ENCODE measurements around the gene ADGRL3.

ADGRL3 gene

DNA sequence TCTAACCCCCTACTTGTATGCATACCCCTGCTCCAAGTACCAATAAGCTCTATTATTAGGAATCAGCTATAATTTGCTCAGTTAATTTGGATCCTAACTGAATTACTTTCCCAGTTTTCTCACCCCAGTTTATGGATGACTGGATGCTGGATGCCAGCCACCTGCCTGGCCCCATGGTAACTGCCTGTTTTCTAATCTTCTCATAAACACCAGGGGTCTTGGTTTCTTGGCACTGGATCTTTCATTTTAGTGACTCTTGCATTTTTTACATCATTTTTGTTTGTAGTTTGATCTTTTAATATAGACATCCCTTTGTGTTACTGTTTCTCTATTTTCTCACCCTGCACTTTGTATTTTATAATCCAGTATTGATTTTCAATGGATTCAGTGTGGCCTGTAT lies 246.8 kb downstream of the ADGRL3 start:
- TF ChIP-seq, protein P1, sequence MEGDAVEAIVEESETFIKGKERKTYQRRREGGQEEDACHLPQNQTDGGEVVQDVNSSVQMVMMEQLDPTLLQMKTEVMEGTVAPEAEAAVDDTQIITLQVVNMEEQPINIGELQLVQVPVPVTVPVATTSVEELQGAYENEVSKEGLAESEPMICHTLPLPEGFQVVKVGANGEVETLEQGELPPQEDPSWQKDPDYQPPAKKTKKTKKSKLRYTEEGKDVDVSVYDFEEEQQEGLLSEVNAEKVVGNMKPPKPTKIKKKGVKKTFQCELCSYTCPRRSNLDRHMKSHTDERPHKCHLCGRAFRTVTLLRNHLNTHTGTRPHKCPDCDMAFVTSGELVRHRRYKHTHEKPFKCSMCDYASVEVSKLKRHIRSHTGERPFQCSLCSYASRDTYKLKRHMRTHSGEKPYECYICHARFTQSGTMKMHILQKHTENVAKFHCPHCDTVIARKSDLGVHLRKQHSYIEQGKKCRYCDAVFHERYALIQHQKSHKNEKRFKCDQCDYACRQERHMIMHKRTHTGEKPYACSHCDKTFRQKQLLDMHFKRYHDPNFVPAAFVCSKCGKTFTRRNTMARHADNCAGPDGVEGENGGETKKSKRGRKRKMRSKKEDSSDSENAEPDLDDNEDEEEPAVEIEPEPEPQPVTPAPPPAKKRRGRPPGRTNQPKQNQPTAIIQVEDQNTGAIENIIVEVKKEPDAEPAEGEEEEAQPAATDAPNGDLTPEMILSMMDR (IDR thresholded peaks at IDR 0.05; ENCODE audit: control extremely low read depth, extremely low read depth, low read depth, missing control alignments), result no peak
- CTCF ChIA-PET, result no interaction called here
- POLR2A ChIA-PET, result no interaction called here
- DNase-seq (ENCODE audit: extremely low spot score), result no peak

DNA sequence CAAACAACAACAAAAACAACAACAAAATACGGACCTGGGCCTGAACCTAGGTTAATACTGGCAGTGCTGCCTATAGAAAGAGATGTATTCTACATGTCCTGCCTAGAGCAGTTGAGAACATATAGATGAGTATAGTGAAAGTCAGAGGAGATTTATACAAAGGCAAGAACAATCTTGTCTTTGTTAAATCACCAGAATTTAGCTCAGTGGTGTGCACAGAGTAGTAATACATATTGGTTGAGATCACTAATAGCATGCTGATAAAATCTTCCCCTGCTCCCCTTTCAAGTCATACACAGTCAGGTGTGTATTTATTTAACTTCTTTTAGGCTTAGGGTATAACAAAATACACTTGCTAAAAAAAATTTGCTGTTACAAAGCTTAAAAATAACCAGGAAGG lies 247.8 kb downstream of the ADGRL3 start:
- TF ChIP-seq, protein P1 (IDR thresholded peaks at IDR 0.05; ENCODE audit: control extremely low read depth, extremely low read depth, low read depth, missing control alignments), result no peak
- DNase-seq (ENCODE audit: extremely low spot score), result no peak
- CTCF ChIA-PET, result no interaction called here
- POLR2A ChIA-PET, result no interaction called here

DNA sequence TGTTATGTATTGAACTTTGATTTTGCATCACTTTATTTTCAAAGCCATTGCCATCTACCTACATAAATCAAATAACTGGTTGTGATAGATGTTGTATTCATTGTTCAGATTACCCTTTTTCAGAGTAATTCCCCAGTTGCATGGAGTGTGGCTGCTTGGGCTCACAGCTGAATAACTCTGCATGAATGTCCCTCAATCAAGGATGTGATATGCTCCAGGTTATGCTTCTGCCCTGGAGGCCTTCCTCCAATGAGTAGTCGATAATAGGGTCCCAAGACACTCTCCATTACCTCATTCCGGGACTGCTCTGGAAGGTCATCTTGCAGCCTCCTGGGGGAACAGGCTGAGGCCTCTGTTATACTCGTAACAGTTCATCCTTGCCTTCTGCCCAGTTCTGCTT lies 251.8 kb downstream of the ADGRL3 start:
- TF ChIP-seq, protein P1 (IDR thresholded peaks at IDR 0.05; ENCODE audit: control extremely low read depth, extremely low read depth, low read depth, missing control alignments), result no peak
- ChIA-PET POLR2A (no interaction called here), CTCF (no interaction called here)

DNA sequence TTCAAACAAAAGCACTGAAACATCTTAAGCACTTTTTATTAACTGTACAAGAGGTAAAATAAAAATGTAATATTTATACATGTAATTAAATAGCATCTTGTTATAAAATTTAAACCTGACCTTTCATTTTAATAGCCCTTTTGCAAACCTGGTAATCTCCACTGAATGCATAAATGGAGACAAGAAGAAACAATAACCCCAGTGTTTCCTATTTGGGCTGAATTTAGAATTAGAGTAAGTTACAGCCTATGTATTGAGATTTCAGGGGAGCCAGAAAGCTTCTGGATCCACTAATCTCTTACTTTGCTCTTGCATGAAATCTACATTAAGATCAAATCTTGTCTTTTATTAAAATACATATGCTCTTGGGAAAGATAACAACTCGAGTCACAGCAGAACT lies 261.8 kb downstream of the ADGRL3 start:
- CTCF ChIA-PET, result interaction anchor here (0.9 to 1.2 kb wide), 2 partner anchors 10 to 120 kb away, joined by 3 read pairs; no protein-coding TSS in a partner anchor
- DNase-seq (ENCODE audit: extremely low spot score), result no peak
- POLR2A ChIA-PET, result no interaction called here
- TF ChIP-seq, protein P1 (IDR thresholded peaks at IDR 0.05; ENCODE audit: control extremely low read depth, extremely low read depth, low read depth, missing control alignments), result no peak

More for the DNA sequence above, 251.8 kb downstream of the ADGRL3 start:
- no peak for DNase-seq (ENCODE audit: extremely low spot score)

DNA sequence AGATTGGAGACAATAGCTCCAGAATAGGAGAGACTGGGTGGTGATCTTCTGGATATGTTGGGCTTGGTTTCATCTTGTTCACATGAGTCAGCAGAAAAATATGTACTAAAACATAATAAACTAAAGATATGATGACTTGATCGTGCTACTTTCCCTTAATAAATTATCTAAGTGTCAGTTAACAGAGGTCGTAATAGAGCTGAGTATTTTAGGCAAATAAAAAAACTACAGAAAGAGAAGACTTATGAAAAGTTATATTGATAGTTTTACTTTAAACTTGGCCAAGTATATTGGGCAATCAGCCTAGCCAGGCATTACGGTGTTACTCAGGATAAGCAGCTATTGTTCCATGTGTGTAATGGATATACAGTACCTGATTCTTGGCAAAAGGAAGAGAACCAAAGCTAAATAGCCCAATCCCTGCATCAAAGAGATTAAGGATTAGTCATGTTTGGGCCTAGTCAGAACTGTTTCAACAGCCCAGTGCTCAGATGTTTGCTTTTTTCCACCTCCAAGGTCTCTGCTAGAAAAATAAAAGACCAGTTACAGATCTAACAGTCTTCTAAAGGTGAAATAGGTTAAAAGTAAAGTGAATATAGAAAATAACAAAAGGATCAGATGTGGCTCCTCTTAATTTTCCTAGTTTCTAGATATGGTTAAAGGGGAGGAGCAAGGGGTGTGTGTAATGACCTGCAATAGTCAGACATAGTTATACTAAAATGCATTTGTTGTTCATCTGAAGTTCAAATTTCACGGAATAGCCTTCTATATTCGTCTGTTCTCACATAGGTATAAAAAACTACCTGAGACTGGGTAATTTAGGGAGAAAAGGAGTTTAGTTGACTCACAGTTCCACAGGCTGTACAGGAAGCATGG lies 262.6 kb downstream of the ADGRL3 start:
- ChIA-PET POLR2A (no interaction called here), CTCF (interaction anchor here (0.9 to 1.2 kb wide), 2 partner anchors 9 to 119 kb away, joined by 3 read pairs; no protein-coding TSS in a partner anchor)
- TF ChIP-seq, protein P1 (IDR thresholded peaks at IDR 0.05; ENCODE audit: control extremely low read depth, extremely low read depth, low read depth, missing control alignments), result no peak
- no peak for DNase-seq (ENCODE audit: extremely low spot score)

DNA sequence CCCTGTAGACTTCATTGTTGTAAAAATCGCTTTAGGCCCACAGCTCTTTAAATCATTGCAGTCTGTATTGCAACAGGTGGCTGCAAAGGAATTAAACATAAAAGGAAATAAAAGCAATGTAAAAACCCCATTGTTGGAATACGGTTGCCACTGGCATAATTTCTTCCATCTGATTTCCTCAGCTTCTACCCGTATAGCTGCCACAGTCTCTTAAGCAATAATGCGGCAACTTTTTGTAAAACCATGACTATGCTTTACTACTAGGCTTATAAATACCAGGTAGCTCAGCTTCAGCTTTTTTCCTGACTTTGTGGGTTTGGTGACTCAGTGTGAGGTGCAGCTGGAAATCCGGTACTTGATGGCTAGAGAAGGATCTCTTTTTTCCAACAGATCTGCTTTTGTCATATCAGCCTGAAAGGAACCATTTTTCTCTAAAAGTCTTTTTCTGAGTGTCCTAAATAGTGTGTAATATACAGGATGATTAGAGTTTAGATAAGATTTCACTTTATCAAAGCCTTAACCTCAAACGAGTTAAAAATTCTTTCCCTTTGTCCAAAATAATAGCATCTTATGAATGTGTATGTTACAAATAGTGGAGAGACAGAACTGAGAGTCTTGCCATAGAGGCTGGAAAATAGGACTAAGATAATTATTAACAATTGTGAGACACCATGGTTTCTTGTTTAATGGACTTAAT lies 268.0 kb downstream of the ADGRL3 start:
- no peak for DNase-seq (ENCODE audit: extremely low spot score)
- POLR2A ChIA-PET, result no interaction called here

More for the DNA sequence above, 268.0 kb downstream of the ADGRL3 start:
- TF ChIP-seq, protein P1 (IDR thresholded peaks at IDR 0.05; ENCODE audit: control extremely low read depth, extremely low read depth, low read depth, missing control alignments), result no peak
- CTCF ChIA-PET, result no interaction called here

All from GM10248 (cell line).